Coronary artery (tissue), 2 donors: Measurements from ENCODE around the gene FAM98A.
A peak's percentile ranks its signal among the peaks of the same experiment; 100 is the strongest.

ENCODE experiments used
- DNase-seq: peaks from one replicate; pipeline ENCODE4 v3.0.0-alpha.2; 2017; ENCODE audit warnings: low spot score
- H3K27ac ChIP-seq, 2 donors: fragments of 200-600 bp; sonication (generic); one replicate each; pipeline ENCODE4 v1.5.1; 2016 to 2019
- H3K4me3 ChIP-seq: fragments of 200-600 bp; sonication (generic); 2 replicates; pipeline ENCODE4 v1.5.1; 2016; ENCODE audit warnings: mild to moderate bottlenecking, moderate library complexity
- CTCF ChIP-seq: fragments of 200-600 bp; sonication (generic); IDR thresholded peaks from one replicate; pipeline ENCODE4 v1.5.1; 2019; ENCODE audit warnings: antibody characterized with exemption

FAM98A gene

GRCh38 chr2:33560017-33560416, 39.1 kb downstream of the FAM98A start:
- DNase-seq, result no peak
- Histone ChIP-seq H3K4me3 (no peak overlapping the region), H3K27ac (no peak overlapping the region)
- TF ChIP-seq CTCF, result no peak

- H3K27ac ChIP-seq, result no peak overlapping the region
- no peak for TF ChIP-seq CTCF
- H3K4me3 ChIP-seq, result no peak overlapping the region
- no peak for DNase-seq
Measured at GRCh38 chr2:33559328-33559727, 39.8 kb downstream of the FAM98A start.

GRCh38 chr2:33555681-33556080, 43.4 kb downstream of the FAM98A start:
- no peak for DNase-seq
- H3K27ac ChIP-seq, result peak overlapping the region; percentile 26 to 40
- H3K4me3 ChIP-seq, result no peak overlapping the region
- no peak for TF ChIP-seq CTCF

- DNase-seq, result no peak
- Histone ChIP-seq H3K4me3 (no peak overlapping the region), H3K27ac (peak overlapping the region in 1 of 2 donors; percentile 26)
- no peak for TF ChIP-seq CTCF
Measured at GRCh38 chr2:33552758-33553461, 46.2 kb downstream of the FAM98A start.

GRCh38 chr2:33550206-33550605, 48.9 kb downstream of the FAM98A start:
- TF ChIP-seq CTCF, result no peak
- Histone ChIP-seq H3K4me3 (no peak overlapping the region), H3K27ac (no peak overlapping the region)
- DNase-seq, result no peak

- no peak overlapping the region for H3K27ac ChIP-seq
- DNase-seq, result no peak
- TF ChIP-seq CTCF, result no peak
- H3K4me3 ChIP-seq, result no peak overlapping the region
Measured at GRCh38 chr2:33541243-33541642, 57.9 kb downstream of the FAM98A start.

GRCh38 chr2:33535421-33535820, 63.7 kb downstream of the FAM98A start:
- H3K27ac ChIP-seq, result no peak overlapping the region

More at GRCh38 chr2:33535421-33535820, 63.7 kb downstream of the FAM98A start:
- H3K4me3 ChIP-seq, result no peak overlapping the region
- no peak for TF ChIP-seq CTCF
- DNase-seq, result no peak
